DND-41 (cell line): Measurements from ENCODE around the gene CDC25C.

Experiments used
- ATAC-seq: fragments of 200-7000 bp; cut with Tn5 transposase; 3 replicates; pipeline ENCODE4 v1.9.1; 2021; ENCODE audit warnings: low read depth; ENCODE audit not compliant: insufficient read depth
- DNase-seq: peaks from one replicate; pipeline ENCODE4 v3.0.0-alpha.2; 2020
- H2AFZ ChIP-seq: 2 replicates; pipeline ENCODE4 v1.6.0; 2012; ENCODE audit warnings: low read depth, low read length
- H3K27ac ChIP-seq: 2 replicates; pipeline ENCODE4 v1.5.1; 2012; ENCODE audit warnings: low read length, inconsistent platforms
- H3K27me3 ChIP-seq: fragments of 200-600 bp; sonication (generic); 2 replicates; pipeline ENCODE4 v1.6.0; 2012; ENCODE audit warnings: low read length, mild to moderate bottlenecking, inconsistent platforms; ENCODE audit not compliant: insufficient read depth, poor library complexity
- H3K36me3 ChIP-seq: 2 replicates; pipeline ENCODE4 v1.5.1; 2012; ENCODE audit warnings: low read length, inconsistent platforms; ENCODE audit not compliant: insufficient read depth
- H3K4me1 ChIP-seq: 2 replicates; pipeline ENCODE4 v1.5.1; 2012; ENCODE audit warnings: mild to moderate bottlenecking, low read length; ENCODE audit not compliant: insufficient read depth
- H3K4me2 ChIP-seq: 2 replicates; pipeline ENCODE4 v1.6.0; 2012; ENCODE audit warnings: mild to moderate bottlenecking, moderate library complexity, low read length, inconsistent platforms; ENCODE audit not compliant: insufficient read depth
- H3K4me3 ChIP-seq, 2 experiments: fragments of 200-600 bp in 1 of 2; shearing (Covaris generic) in 1 of 2; 2 replicates each; pipeline ENCODE4 v1.5.1; 2012 to 2016; ENCODE audit warnings: inconsistent platforms in 2 of 2, low read length in 2 of 2, mild to moderate bottlenecking in 2 of 2, low read depth in 1 of 2, moderate library complexity in 1 of 2
- H3K79me2 ChIP-seq: 2 replicates; pipeline ENCODE4 v1.6.0; 2012; ENCODE audit warnings: low read length, inconsistent platforms; ENCODE audit not compliant: insufficient read depth
- H3K9ac ChIP-seq: 2 replicates; pipeline ENCODE4 v1.6.0; 2012; ENCODE audit warnings: low read depth, mild to moderate bottlenecking, inconsistent platforms, low read length, moderate library complexity
- H3K9me3 ChIP-seq: 2 replicates; pipeline ENCODE4 v1.5.1; 2012; ENCODE audit warnings: low read length, moderate library complexity, mild to moderate bottlenecking, inconsistent platforms; ENCODE audit not compliant: insufficient read depth, severe bottlenecking
- H4K20me1 ChIP-seq: 2 replicates; pipeline ENCODE4 v1.6.0; 2012; ENCODE audit warnings: low read length; ENCODE audit not compliant: insufficient read depth
- EZH2 ChIP-seq: IDR thresholded peaks from 3 replicates; pipeline ENCODE4 v1.6.1; 2012; ENCODE audit warnings: borderline replicate concordance, low read depth, mild to moderate bottlenecking, moderate library complexity, low read length, inconsistent platforms; ENCODE audit not compliant: severe bottlenecking
- TF ChIP-seq, protein P1 (sequence below): IDR thresholded peaks from 2 replicates; pipeline ENCODE4 v1.5.1; 2012; ENCODE audit warnings: borderline replicate concordance, low read length, moderate library complexity, mild to moderate bottlenecking; ENCODE audit not compliant: poor library complexity, severe bottlenecking; ENCODE audit errors: extremely low read depth

The CDC25C gene

DNA sequence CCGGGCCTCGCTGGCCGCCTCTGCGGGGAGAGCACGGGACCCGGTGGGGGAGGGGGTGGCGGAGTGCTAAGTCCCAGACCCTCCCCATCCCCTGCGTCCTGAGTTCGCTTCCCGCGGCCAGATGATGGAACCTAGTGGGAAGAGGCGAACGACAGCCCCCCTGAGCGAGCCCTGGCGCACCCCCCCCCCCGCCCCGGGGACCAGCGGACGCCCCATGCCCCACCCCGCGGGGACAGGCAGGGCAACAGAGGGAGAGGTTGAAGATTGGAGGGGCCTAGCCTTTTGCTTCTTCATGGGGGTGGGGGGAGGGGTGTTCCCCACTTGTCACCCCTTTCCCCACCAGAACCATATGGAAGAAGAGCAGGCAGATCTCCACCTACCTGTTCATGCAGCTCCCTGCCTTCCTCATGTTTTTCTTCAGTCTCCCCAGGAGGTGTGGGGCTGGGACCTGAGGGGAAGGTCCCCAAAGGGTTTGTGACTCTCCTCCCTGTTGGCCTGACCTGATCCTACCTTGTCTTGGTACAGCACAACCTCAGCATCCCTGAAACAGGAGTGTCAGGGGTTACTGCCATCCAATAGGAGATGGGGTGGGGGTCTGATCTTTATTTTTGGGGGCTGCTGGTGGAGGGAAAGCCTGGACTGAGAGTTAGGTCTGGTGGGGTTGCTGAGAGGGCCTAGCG, 6.9 kb upstream of the CDC25C start:
- no peaks in the 10 kb centered on the region for H3K27me3 ChIP-seq
- H3K9me3 ChIP-seq = no peaks in the 10 kb centered on the region
- TF ChIP-seq, protein P1, sequence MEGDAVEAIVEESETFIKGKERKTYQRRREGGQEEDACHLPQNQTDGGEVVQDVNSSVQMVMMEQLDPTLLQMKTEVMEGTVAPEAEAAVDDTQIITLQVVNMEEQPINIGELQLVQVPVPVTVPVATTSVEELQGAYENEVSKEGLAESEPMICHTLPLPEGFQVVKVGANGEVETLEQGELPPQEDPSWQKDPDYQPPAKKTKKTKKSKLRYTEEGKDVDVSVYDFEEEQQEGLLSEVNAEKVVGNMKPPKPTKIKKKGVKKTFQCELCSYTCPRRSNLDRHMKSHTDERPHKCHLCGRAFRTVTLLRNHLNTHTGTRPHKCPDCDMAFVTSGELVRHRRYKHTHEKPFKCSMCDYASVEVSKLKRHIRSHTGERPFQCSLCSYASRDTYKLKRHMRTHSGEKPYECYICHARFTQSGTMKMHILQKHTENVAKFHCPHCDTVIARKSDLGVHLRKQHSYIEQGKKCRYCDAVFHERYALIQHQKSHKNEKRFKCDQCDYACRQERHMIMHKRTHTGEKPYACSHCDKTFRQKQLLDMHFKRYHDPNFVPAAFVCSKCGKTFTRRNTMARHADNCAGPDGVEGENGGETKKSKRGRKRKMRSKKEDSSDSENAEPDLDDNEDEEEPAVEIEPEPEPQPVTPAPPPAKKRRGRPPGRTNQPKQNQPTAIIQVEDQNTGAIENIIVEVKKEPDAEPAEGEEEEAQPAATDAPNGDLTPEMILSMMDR = no peak
- no peak for TF ChIP-seq EZH2
- H2AFZ ChIP-seq = peak overlapping the region; percentile 98
- peaks cover 15% of the 10 kb centered on the region for H3K36me3 ChIP-seq
- ATAC-seq = no peak
- H4K20me1 ChIP-seq = no peaks in the 10 kb centered on the region; the same call in 1 of the 2 replicates
- peaks cover 42% of the 10 kb centered on the region for H3K4me1 ChIP-seq
- peak overlapping the region; percentile 92 for H3K27ac ChIP-seq
- peak overlapping the region; percentile 45 to 76; a peak in 3 of 4 replicates for H3K4me3 ChIP-seq
- peak overlapping the region; percentile 76 for H3K9ac ChIP-seq
- no peak for DNase-seq
- H3K79me2 ChIP-seq = peaks cover 38% of the 10 kb centered on the region
- H3K4me2 ChIP-seq = peak overlapping the region; percentile 77

DNA sequence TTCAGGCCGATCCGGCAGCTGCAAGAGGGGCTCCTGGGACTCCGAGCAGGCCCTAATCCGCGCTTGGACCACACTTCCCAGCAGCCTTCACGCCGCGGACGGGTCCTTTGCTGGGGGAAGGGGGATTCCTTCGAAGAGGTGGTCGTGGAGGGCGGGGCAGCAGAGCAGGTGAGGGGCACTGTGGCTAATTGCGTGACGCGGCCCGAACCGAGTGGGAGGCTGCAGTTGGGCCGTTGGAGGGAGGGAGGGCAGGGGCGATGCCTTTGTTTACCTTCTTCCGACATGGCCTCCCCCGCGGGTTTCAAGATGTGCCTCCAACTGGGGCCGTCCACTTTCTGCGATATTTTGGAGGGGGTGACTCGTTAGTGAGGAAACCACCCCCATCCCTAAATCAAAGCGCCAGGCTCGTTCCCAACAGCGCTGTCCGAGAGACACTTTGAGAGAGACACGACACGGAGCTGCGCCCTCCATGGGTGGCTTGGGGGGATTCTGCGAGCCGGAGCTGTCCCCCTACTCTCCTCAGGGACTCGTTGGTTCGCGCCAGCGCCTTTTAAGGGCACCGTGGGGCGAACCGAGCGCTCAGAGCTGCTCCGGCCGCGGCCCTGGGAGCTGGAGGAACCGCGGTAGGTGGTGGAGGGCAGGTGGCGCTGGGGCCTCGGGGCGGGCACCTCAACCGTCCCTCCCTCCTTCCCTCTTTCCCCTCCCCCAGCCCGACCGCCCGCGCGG, 6.2 kb upstream of the CDC25C start, which contains the start of gene FAM53C:
Gene FAM53C, plus strand, starts transcription at position 582 of the 726 bp plus-strand sequence. CDS start 3,070 bp downstream, outside the sequence.
- peak within 1 kb of the TSS; percentile 76 for H3K9ac ChIP-seq
- H3K27me3 ChIP-seq = no peaks in the 10 kb centered on the region
- peaks cover 38% of the 10 kb centered on the region for H3K79me2 ChIP-seq
- ATAC-seq (peak; percentile 91), DNase-seq (peak; percentile 92)
- peak within 1 kb of the TSS; percentile 92 for H3K27ac ChIP-seq
- peak within 1 kb of the TSS; percentile 77 for H3K4me2 ChIP-seq
- peak within 1 kb of the TSS; percentile 98 for H2AFZ ChIP-seq
- peaks cover 15% of the 10 kb centered on the region for H3K36me3 ChIP-seq
- no peaks in the 10 kb centered on the region for H3K9me3 ChIP-seq
- no peaks in the 10 kb centered on the region; the same call in 1 of the 2 replicates for H4K20me1 ChIP-seq
- peaks cover 43% of the 10 kb centered on the region for H3K4me1 ChIP-seq
- TF ChIP-seq, protein P1 = peak; percentile 21
- TF ChIP-seq EZH2 = no peak
- peak within 1 kb of the TSS; percentile 45 to 76 for H3K4me3 ChIP-seq

DNA sequence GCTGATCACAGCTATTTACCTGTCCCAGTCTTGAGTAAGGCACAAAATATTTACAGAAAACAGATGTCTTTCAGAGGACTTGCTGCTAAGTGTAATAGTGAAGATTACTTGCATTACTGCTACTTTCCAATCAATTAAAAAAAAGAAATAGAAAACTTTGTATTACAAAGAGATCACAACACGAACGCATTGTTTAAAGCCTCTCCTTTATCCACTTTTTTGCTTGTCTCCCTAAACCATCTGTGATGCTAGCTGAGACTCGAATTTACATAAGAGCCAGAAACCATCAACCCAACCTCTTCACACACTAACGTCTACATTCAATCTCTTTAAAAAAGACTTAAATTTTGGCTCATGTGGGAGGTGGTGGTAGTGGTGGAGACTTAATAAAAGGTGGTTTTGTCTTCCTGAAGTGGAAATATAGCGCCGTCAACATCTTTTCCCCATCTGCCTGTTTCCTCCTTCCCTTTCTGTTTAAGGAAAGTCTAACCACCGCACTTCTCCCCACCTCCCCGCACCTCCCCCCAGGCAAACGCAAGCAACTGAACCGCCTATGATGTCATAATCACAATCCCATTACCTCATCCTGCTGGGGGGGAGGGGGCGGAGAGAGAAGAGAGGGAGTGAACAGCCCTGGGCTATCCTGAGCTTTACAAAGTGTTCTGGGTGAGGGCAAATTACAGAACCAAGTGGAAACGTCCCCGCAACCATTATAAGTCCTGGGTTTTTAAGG, 5.5 kb upstream of the CDC25C start:
- TF ChIP-seq EZH2 = no peak
- TF ChIP-seq, protein P1 = no peak
- Histone ChIP-seq H3K79me2 (peaks cover 38% of the 10 kb centered on the region), H3K27me3 (no peaks in the 10 kb centered on the region), H3K4me1 (peaks cover 50% of the 10 kb centered on the region), H3K9me3 (no peaks in the 10 kb centered on the region), H3K27ac (peak overlapping the region; percentile 92), H2AFZ (peak overlapping the region; percentile 98), H3K36me3 (peaks cover 14% of the 10 kb centered on the region), H4K20me1 (no peaks in the 10 kb centered on the region; the same call in 1 of the 2 replicates), H3K4me3 (peak overlapping the region; percentile 45 to 76), H3K4me2 (peak overlapping the region; percentile 77), H3K9ac (peak overlapping the region; percentile 76)
- ATAC-seq (peak; percentile 31), DNase-seq (no peak)
